Right ventricle myocardium inferior (tissue), 1 donor: ENCODE measurements around the gene MAPK14. TPM values are rescaled to one million over a fixed set of nuclear protein-coding genes. Genes with fewer than 3 reads are reported as not detected.

Experiments
- ATAC-seq: fragments of 200-7000 bp; cut with Tn5 transposase; one replicate; pipeline ENCODE4 v1.9.1; 2020; ENCODE audit warnings: mild to moderate bottlenecking, moderate library complexity
- DNase-seq: peaks from one replicate; pipeline ENCODE4 v3.0.0; 2021; ENCODE audit errors: missing footprints
- intact Hi-C: fragments of 100-400 bp; cut with DNase I; formaldehyde crosslinking; loops from one replicate; pipeline ENCODE4 v1.11.0; 2022
- total RNA-seq: library from RNA; stranded (reverse); fragmentation: NEBNext Ultra II Directional; extraction: Animal tissue kit (Norgen Biotek cat#: 25700); gene quantifications from one replicate; pipeline ENCODE4 v1.2.1, GENCODE V29; 2021
- donor health status: DM: no; HTN: yes; CAD: no; lungs with severe emphysema.

MAPK14 gene
- total RNA-seq, 1 donor from 2014 or later, result 27.1 TPM

DNA sequence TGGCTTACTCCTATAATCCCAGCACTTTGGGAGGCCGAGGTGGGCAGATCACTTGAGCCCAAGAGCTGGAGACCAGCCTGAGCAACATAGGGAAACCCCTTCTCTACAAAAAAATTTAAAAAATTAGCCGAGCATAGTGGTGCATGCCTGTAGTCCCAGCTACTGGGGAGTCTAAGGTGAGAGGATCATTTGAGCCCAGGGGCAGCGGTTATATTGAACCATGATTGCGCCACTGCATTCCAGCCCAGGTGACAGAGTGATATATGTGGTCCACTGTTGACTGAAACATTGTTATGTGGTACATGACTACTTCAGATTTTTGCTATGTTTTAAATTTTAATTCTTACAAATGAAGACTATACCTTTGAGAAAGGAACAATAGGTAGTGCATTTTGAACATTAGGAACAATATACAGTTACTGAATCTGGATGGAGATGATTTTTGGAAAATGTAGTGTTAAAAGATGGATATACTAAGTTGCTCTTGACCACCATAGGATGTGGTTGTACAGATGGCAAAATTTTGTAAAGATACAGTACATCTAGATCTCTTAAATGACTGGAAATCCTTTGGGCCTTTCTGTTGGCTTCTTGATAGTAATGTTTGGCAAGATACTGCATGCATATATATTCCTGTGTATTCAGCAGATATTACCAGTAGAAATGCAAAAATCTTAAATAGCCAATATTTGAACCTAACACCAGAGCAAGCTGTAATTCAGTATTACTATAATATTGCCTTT, 35.9 kb downstream of the MAPK14 start:
- intact Hi-C loops, result no loop called here
- DNase-seq, result no peak
- ATAC-seq, result no peak

- no peak for ATAC-seq
- intact Hi-C loops, result no loop called here
- no peak for DNase-seq
These were observed 37.3 kb downstream of the MAPK14 start for GRCh38 chr6:36064770-36065396.

DNA sequence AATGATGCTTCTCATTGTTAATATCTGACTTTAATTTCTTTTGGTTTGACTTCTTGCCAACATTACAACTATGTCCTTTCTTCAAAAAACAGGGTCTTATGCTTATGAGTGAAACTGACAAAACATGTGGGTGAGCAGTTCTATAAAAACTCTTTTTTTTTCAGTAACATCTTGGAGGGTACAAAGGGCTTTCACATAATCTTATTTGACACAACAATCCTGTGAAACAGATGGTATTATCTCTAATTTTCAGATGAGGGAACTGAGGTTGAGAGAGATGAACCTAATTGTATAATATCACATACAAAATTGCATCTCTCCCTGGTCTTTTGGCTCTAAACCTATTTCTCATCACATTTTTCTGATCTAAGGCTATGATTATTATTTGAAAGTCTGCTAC, 38.3 kb downstream of the MAPK14 start:
- DNase-seq (no peak), ATAC-seq (no peak)
- intact Hi-C loops, result no loop called here

DNA sequence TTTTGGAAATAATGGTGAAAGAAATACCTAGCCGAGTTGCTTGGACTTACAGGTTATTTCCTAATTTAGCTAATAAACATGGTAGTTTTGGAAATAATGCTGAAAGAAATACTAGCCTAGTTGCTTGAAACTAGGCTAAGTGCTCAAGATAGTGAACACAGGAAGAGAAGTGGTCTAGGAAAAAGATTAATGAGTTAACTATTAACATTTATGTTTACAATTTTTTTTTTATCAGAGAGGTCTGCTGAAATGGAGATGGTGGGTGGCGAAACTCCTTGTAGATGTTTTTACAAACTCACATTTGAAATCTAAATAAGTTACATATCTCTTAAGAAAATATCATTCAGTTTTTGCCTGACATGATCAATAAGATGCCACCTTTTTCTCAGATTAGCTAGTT, 39.2 kb downstream of the MAPK14 start:
- no peak for ATAC-seq

GRCh38 chr6:36067374-36068011, 39.9 kb downstream of the MAPK14 start:
- intact Hi-C loops, result no loop called here

More for the DNA sequence above, 39.2 kb downstream of the MAPK14 start:
- intact Hi-C loops, result no loop called here
- no peak for DNase-seq

GRCh38 chr6:36068012-36068392, 40.4 kb downstream of the MAPK14 start:
- no peak for ATAC-seq

More at GRCh38 chr6:36067374-36068011, 39.9 kb downstream of the MAPK14 start:
- peak; percentile 84 for ATAC-seq
- no peak for DNase-seq

GRCh38 chr6:36068586-36068985, 41.0 kb downstream of the MAPK14 start:
- intact Hi-C loops, result no loop called here
- ATAC-seq (no peak), DNase-seq (no peak)

More at GRCh38 chr6:36068012-36068392, 40.4 kb downstream of the MAPK14 start:
- DNase-seq, result no peak
- intact Hi-C loops, result no loop called here

DNA sequence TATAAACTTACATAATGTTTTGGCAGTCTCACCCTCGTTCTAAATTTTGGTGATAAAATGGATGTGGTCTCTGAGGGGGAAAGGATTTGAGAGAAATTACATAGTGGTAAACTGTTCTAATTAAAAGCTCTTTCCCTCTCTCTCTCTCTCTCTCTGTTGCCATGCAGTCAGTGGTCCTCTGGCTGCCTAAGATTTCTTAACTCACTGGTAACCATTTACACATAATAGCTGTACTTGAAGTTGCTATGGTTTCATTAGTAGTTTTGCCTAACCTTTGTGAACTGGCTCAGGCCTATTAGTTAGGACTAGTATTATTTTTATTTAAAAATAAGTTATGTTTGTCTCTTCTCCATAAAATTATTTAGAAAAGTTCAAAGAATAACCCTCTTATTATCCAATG, 42.0 kb downstream of the MAPK14 start:
- ATAC-seq (no peak), DNase-seq (no peak)
- intact Hi-C loops, result no loop called here

DNA sequence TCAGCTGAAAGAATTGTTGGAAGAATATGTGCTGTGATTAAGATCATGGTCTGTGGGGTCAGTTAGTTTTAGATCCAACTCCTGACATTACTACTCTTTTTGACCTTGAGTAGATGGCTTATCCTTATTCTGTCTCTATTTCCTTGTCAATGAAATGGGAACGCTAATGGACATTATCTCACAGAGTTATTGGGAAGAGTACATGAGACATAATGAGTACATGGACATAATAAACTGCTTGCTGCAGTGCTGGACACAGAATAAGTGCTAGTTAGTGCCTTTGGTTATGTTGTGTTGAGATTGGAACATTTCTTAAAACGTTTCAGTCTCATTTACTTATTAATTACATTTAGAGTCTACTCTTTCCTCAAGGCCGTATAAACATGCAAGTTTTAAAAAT, 42.6 kb downstream of the MAPK14 start:
- DNase-seq (no peak), ATAC-seq (no peak)
- intact Hi-C loops, result no loop called here

GRCh38 chr6:36071281-36071680, 43.7 kb downstream of the MAPK14 start:
- no peak for ATAC-seq
- intact Hi-C loops, result no loop called here
- no peak for DNase-seq

GRCh38 chr6:36071714-36072113, 44.1 kb downstream of the MAPK14 start:
- intact Hi-C loops, result no loop called here
- ATAC-seq (no peak), DNase-seq (no peak)

- no peak for ATAC-seq
- intact Hi-C loops, result no loop called here
- no peak for DNase-seq
These were observed 45.1 kb downstream of the MAPK14 start for GRCh38 chr6:36072681-36073080.

DNA sequence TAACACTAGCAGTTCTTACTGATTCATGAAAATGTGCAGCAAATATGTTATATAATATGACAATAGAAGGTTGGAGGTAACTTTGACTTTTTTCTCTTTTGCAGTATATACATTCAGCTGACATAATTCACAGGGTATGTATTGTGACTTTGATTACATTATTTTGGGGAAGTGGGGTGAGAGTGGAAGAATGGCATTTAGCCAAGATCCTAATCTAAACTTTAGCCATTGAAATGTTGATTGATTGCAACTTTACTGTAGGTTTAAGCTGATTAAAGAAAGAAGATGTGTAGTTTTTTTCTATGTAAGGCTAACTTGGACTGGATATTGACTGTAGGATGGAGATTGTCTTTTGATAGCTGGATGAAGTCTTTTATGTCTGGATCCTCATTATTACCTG, 46.0 kb downstream of the MAPK14 start:
- DNase-seq, result no peak

DNA sequence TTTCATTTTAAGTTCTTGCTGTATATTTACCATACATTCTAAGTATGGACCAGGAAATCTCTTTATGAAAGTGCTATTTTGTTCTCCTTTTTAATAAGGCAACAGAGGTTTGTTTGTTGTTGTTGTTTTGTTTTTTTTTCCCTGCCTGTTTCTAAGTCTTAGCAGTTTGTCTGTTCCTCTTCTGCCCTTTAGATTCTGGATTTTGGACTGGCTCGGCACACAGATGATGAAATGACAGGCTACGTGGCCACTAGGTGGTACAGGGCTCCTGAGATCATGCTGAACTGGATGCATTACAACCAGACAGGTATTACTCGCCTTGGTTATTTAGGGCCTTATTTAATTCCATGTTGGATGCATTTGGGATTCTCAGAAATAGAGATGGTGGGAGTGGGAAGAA, 48.0 kb downstream of the MAPK14 start:
- intact Hi-C loops, result no loop called here
- DNase-seq, result no peak
- ATAC-seq, result no peak

More for the DNA sequence above, 46.0 kb downstream of the MAPK14 start:
- intact Hi-C loops, result no loop called here
- no peak for ATAC-seq

DNA sequence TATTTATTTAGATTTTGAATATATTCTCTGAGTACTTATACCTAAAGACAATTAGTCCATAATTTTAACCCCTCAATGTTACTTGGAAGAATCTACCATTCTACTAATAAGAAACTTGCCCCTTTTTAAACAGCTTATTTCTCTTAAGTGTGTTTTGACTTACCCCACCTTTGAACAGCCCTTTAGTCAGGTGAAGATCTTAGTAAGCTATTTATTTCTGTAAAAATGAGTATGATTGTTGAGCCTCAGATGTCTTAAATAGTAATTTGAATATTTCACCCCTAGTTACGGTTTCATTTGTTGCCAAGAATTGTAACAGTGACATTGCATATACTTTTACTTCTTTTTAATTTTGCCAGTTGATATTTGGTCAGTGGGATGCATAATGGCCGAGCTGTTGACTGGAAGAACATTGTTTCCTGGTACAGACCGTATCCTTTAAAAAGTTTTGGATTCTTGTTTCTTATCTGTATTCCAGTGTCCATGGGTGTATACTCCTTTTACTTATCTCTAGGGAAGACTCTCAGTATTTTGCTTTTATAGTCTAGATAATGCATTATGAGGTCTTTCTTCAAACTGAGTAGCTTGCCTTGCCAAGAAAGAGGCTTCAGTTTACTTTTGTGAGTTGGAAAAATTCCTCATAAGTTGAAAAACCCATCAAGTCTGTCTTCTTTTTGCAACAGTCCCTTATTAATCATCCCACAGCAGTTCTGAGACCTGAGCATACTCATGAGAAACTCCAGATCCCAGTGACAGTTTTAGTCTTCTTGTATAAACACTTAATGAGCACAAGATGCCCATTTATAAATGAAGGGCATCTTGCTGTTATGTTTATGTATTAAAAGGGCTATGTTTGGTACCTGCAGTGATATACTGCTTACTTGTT, 48.8 kb downstream of the MAPK14 start:
- intact Hi-C loops, result no loop called here

DNA sequence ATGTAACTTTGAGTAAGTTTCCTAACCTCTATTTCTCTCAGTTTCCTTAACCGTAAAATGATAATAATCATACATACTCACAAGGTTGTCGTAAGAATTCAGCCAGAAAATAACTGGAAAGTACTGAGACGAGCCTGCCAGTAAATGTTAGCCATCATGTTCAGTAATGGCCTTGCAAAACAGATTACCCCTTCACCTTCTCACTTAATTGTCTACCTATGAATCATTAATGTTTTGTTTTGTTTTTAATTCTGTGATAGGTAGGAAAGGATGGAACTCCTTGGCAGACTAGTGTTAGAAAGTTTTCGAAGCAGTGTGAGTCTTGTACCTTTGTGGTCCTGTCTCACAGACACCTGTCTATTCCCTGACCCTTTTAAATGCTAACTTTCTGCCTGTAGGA, 50.6 kb downstream of the MAPK14 start:
- intact Hi-C loops, result no loop called here
- ATAC-seq, result no peak

More for the DNA sequence above, 48.8 kb downstream of the MAPK14 start:
- ATAC-seq (no peak), DNase-seq (no peak)

DNA sequence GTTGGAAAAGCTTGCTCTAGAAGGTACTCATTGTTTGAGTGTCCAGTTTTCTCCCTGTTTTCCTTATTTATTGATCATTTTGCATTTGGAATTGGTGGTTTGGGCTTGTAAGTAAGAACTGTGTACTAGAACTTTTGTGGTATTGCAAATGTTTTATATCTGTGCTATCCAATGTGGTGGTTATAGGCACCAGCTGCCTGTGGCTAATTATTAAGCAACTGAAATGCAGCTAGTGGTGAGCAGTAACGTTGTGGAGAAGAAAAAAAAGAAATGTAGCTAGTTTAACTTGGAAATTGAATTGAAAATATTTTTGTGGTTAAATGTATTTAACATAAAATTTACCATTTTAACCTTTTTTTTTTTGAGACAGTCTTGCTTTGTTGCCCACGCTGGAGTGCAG, 52.0 kb downstream of the MAPK14 start:
- no peak for ATAC-seq

More for the DNA sequence above, 50.6 kb downstream of the MAPK14 start:
- DNase-seq, result no peak

GRCh38 chr6:36082318-36082717, 54.7 kb downstream of the MAPK14 start:
- ATAC-seq, result no peak
- intact Hi-C loops, result no loop called here

More for the DNA sequence above, 52.0 kb downstream of the MAPK14 start:
- intact Hi-C loops, result no loop called here
- DNase-seq, result no peak

DNA sequence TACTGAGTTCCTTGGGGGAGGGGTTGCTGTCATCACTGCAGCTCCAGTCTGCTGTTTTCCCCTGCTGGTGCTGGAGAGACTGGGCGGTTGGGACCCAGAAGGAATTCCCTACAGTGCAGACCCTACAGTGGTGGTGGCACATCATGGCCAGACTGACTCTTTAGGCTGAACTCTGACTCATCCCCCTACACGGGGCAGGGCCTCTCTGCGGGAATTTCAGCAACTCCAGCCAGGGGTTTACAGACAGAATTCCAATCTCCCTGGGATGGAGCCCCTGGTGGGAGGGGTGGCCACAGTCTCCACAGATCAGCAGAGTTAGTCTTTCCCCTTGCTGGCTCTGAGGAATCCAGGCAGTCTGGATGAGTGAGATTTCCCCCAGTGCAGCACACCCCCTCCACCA, 55.8 kb downstream of the MAPK14 start:
- DNase-seq (no peak), ATAC-seq (no peak)
- intact Hi-C loops, result no loop called here

More at GRCh38 chr6:36082318-36082717, 54.7 kb downstream of the MAPK14 start:
- no peak for DNase-seq
